ENCODE data around the gene RXRA.

The RXRA gene

GRCh38 chr9:134420281-134420845 is 94.1 kb downstream of the RXRA start:
- DNase-seq = no peak

- no peak for DNase-seq
These were observed 94.7 kb downstream of the RXRA start for GRCh38 chr9:134420974-134421432.

- no peak for DNase-seq
These were observed 95.6 kb downstream of the RXRA start for GRCh38 chr9:134421888-134422287.

GRCh38 chr9:134422301-134423090 is 96.2 kb downstream of the RXRA start:
- no peak for DNase-seq

- no peak for DNase-seq
These were observed 96.9 kb downstream of the RXRA start for GRCh38 chr9:134423166-134423565.

GRCh38 chr9:134423749-134424148 is 97.5 kb downstream of the RXRA start:
- DNase-seq = no peak

GRCh38 chr9:134424818-134425217 is 98.6 kb downstream of the RXRA start:
- DNase-seq = no peak

GRCh38 chr9:134425401-134425800 is 99.1 kb downstream of the RXRA start:
- DNase-seq = no peak

- no peak for DNase-seq
These were observed 99.6 kb downstream of the RXRA start for GRCh38 chr9:134425812-134426211.

GRCh38 chr9:134426436-134426835 is 100.2 kb downstream of the RXRA start:
- DNase-seq = no peak

- DNase-seq = no peak
These were observed 101.0 kb downstream of the RXRA start for GRCh38 chr9:134427153-134427782.

- no peak for DNase-seq
These were observed 102.3 kb downstream of the RXRA start for GRCh38 chr9:134428559-134428958.

GRCh38 chr9:134429007-134429406 is 102.8 kb downstream of the RXRA start:
- no peak for DNase-seq

GRCh38 chr9:134429481-134429880 is 103.2 kb downstream of the RXRA start:
- DNase-seq = no peak

- no peak for DNase-seq
These were observed 104.8 kb downstream of the RXRA start for GRCh38 chr9:134431095-134431494.

GRCh38 chr9:134431626-134432025 is 105.4 kb downstream of the RXRA start:
- DNase-seq = no peak

- DNase-seq = no peak
These were observed 106.2 kb downstream of the RXRA start for GRCh38 chr9:134432471-134432870.

GRCh38 chr9:134433101-134433500 is 106.8 kb downstream of the RXRA start:
- no peak for DNase-seq

- no peak for DNase-seq
These were observed 107.9 kb downstream of the RXRA start for GRCh38 chr9:134433909-134434882.

- peak; percentile 47 to 80 for DNase-seq
These were observed 108.7 kb downstream of the RXRA start for GRCh38 chr9:134434894-134435506.

GRCh38 chr9:134435550-134436378 is 109.5 kb downstream of the RXRA start:
- DNase-seq = no peak
